Right renal cortex interstitium (tissue), 3 donors: ENCODE measurements around the gene GRIFIN. TPM values are rescaled to one million over a fixed set of nuclear protein-coding genes. Genes with fewer than 3 reads are reported as not detected.

Source experiments
- DNase-seq, 3 donors: peaks; one replicate each; pipeline ENCODE4 v3.0.0-alpha.2; 2013; ENCODE audit warnings: low read depth in 3 of 3, low spot score in 2 of 3
- polyA plus RNA-seq, 3 donors: library from polyadenylated mRNA; unstranded; fragments of 120-200 nt; gene quantifications; one replicate each; pipeline ENCODE4 v1.2.1, GENCODE V29; 2013; ENCODE audit not compliant: insufficient read length in 3 of 3

Gene GRIFIN
- polyA plus RNA-seq, 3 donors, result not detected

GRCh38 chr7:2513702-2514101 lies 37.5 kb upstream of the GRIFIN start:
- no peak for DNase-seq

- DNase-seq, result no peak
These were observed 36.5 kb upstream of the GRIFIN start for GRCh38 chr7:2512713-2513112.

- no peak for DNase-seq
These were observed 36.0 kb upstream of the GRIFIN start for GRCh38 chr7:2512179-2512661.

GRCh38 chr7:2511769-2512168 lies 35.6 kb upstream of the GRIFIN start:
- DNase-seq, result no peak

- DNase-seq, result no peak
These were observed 34.9 kb upstream of the GRIFIN start for GRCh38 chr7:2510909-2511768.

GRCh38 chr7:2510130-2510776 lies 34.1 kb upstream of the GRIFIN start:
- DNase-seq, result no peak

- no peak for DNase-seq
These were observed 33.2 kb upstream of the GRIFIN start for GRCh38 chr7:2509298-2509906.

- DNase-seq, result no peak
These were observed 32.4 kb upstream of the GRIFIN start for GRCh38 chr7:2508327-2509215.

GRCh38 chr7:2507917-2508306 lies 31.7 kb upstream of the GRIFIN start:
- no peak for DNase-seq

GRCh38 chr7:2507208-2507916 lies 31.2 kb upstream of the GRIFIN start:
- no peak for DNase-seq

- DNase-seq, result no peak
These were observed 29.2 kb upstream of the GRIFIN start for GRCh38 chr7:2505401-2505800.

- no peak for DNase-seq
These were observed 28.7 kb upstream of the GRIFIN start for GRCh38 chr7:2504889-2505375.

GRCh38 chr7:2504128-2504888 lies 28.1 kb upstream of the GRIFIN start:
- no peak for DNase-seq

- no peak for DNase-seq
These were observed 27.1 kb upstream of the GRIFIN start for GRCh38 chr7:2503056-2503941.

GRCh38 chr7:2502647-2502966 lies 26.4 kb upstream of the GRIFIN start:
- no peak for DNase-seq

GRCh38 chr7:2501947-2502646 lies 25.9 kb upstream of the GRIFIN start:
- no peak for DNase-seq

GRCh38 chr7:2500701-2501100 lies 24.5 kb upstream of the GRIFIN start:
- no peak for DNase-seq
